EL (cell line): ENCODE data around the gene EFCAB11.
A peak's percentile ranks its signal among the peaks of the same experiment; 100 is the strongest.

Experiments used
- DNase-seq: peaks from one replicate; pipeline ENCODE4 v3.0.0-alpha.2; 2016

Gene EFCAB11

DNA sequence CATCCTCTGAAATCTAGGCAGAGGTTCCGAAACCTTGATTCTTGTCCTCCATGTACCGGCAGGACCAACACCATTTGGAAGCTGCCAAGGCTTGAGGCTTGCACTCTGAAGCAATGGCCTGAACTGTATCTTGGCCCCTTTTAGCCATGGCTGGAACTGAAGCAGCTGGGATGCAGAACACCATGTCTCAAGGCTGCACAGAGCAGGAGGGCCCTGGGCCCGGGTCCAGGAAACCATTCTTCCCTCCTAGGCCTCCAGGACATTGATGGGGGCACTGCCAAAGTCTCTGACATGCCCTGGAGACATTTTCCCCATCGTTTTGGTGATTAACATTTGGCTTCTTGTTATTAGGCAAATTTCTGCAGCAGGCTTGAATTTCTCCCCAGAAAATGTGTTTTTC is 198.7 kb downstream of the EFCAB11 start:
- no peak for DNase-seq

DNA sequence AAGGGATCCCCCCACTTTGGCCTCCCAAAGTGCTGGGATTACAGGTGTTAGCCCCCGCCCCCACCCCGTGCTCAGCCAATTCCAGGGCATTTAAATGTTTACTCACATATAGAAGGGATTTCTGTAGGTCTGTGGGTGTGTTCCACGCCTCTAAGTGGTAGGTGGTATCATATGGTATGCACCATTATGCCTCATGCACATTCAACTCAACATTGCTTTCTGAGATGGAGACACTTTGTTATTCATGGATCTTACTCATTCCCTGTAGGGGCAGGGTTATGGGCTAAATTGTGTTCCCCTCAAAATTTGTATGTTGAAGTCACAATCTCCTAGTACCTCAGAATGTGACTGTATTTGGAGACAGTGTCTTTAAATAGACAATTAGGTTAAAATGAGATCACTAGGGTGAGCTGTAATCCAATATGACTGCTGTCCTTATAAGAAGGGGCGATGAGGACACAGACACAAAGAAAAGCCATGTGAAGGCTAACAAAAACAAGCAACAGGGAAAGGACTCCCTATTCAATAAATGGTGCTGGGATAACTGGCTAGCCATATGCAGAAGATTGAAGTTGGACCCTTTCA is 200.6 kb downstream of the EFCAB11 start:
- DNase-seq = no peak

DNA sequence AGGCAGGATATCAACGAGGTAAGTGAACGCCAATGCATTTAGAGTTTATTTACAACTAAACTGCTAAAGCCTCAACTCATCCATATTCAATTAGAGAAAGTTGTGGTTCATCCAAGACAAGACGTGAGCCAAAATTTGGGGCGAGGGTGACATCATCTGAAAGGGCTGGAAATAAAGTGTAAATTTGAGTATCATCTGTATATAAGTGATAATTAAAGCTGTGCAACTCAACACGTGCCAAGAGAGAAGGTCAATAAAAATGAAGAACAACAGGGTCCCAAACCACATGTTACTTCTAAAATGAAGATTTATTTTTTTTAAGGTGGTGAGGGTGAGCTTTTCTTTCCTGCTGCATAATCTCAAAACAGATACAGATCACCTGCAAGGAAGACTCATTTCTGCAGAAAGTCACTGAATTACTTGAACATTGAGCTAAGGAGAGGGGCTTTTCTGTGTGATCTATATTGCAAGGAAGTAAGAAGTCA is 203.6 kb downstream of the EFCAB11 start:
- no peak for DNase-seq

DNA sequence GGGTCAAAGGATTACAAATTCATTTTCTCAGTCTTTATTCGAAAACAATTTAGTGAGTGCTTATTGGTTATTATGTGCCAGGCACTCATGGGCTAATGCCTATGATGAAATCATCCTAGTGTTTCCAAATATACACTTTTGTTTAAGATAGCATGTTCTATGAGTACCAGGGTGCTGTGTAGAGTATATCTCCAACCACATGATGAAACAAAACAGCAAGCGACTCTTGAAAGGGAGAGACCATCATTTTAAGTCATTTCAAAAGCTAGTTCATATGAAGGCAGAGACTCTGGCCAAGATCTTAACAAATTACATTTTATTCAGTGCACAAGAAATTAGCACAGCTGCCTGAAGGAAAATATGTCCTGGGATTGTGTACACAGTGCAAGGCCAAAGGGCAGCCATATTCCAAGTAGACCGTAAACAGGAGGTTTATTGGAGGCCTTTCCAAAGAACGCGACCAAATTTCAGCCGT is 204.2 kb downstream of the EFCAB11 start:
- DNase-seq = no peak

DNA sequence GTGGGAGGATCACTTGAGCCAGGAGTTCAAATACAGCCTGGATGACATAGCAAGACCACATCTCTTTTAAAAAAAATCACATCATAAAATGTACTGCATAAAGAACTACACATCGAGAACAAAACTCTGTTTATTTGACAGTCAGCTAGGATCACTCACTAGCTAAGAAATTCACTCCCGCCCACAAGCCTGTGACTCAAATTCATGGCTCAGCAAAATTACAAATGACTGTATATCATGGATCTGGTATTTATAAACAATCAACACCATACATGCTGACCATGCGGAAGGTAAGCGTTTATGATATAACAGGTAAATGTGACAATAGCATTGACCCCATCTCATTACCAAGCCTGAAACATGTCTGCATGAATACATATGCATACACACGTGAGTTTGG is 206.5 kb downstream of the EFCAB11 start:
- DNase-seq = peak; percentile 23

DNA sequence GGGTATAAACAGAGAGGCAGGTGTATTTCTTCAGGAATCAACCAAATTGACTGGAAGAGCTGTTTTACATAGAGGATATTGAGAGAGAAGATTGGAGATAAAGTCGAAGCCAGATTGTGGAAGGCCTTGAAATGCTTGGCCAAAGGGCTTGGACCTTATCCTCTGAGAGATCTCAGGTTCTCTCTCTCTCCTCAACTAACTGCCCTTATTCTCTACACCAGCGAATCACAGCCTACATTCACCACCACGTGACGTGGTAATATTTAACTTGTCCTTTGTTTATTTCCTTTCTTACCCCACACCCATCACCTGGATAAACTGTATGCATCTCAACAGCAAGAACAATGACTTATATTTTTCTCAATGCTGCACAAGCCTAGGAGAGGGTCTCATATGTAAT is 207.4 kb downstream of the EFCAB11 start:
- no peak for DNase-seq

DNA sequence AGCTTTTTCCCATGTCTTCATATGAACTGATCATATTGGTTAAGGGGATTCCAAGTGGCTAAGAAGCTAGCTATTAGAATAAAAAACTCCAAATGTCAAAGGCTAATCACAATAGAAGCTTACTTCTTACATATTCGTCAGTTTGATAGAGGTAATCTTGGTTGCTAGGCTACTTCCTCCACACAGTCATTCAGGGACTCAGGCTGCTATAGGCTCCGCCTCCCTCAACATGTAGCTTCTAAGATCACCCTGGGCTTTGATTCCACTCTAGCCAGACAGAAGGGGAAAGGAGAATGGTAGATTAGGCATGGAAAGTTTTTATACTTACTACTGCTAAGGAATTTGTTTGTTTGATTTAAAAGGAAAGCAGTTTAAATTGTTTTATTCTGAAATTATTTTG is 207.9 kb downstream of the EFCAB11 start:
- no peak for DNase-seq

DNA sequence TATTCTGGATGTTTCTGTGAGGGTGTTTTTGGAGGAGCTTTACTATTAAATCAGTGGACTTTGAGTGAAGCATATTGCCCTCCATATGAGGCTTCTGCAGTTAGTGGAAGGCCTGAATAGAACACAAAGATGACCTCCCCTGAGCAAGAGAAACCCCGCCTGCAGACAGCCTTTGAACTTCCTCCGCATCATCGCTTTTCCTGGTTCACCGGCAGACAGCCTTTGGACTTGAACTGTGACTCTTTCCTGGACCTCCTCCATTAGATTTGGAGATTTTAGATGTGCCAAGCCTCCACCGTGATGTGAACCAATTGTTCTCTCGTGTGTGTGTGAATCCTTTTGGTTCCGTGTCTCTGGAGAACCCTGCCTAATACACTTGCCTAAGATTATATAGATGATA is 208.4 kb downstream of the EFCAB11 start:
- DNase-seq = no peak
